CD4-positive, alpha-beta T cell treated with Interleukin-4 for 4 hours (primary cell): ENCODE measurements around the gene PLEKHM3.

Experiments used
- DNase-seq: peaks from one replicate; pipeline ENCODE4 v3.0.0-alpha.2; 2020

Gene PLEKHM3

DNA sequence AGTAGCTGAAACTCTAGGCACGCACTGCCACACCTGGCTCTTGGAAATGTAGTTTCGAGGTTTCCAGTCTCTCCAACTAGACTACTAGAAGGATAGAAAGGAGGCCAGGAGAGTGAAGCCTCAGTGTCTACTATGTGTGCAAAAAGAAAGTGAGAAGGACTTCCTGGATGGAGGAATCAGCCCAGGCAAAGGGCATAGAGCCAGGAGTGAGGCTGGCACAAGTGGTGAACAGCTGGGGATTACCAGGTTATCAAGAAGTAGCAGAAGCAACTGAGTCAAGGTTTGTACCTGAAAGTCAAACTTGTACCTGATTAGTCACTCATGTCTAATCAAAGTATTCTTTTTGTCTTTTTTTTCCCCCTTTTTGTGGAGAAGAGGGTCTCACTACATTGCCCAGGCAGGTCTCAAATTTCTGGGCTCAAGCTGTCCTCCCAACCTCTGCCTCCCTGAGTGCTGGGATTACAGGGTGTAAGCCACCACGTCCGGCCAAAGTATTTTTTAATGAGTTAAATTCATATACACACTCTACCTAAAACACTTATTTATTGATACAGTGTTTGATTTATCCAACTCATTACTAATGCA is 246.9 kb downstream of the PLEKHM3 start:
- no peak for DNase-seq

DNA sequence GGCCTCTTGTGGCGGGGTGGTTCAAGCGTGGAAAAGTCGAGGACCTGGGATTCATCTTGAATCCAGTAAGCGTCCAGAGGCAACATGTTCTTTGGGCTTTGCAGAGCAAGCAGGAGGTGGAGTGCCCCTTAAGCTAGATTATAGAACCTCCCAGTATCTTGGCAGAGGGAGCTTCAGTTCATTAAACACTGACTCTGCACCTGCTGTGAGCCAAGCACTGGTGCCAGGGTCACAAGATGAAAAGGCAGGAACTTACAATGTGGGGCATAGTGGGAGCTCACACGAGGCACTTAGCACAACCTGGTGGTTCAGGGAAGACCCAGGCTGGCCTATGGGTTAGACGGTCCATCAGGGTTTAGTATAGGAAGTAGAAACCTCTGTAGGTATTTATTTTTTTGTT is 248.2 kb downstream of the PLEKHM3 start:
- no peak for DNase-seq

GRCh38 chr2:207775473-207775872 is 249.9 kb downstream of the PLEKHM3 start:
- no peak for DNase-seq

- DNase-seq, result no peak
Measured at GRCh38 chr2:207772844-207773205, 252.5 kb downstream of the PLEKHM3 start.

DNA sequence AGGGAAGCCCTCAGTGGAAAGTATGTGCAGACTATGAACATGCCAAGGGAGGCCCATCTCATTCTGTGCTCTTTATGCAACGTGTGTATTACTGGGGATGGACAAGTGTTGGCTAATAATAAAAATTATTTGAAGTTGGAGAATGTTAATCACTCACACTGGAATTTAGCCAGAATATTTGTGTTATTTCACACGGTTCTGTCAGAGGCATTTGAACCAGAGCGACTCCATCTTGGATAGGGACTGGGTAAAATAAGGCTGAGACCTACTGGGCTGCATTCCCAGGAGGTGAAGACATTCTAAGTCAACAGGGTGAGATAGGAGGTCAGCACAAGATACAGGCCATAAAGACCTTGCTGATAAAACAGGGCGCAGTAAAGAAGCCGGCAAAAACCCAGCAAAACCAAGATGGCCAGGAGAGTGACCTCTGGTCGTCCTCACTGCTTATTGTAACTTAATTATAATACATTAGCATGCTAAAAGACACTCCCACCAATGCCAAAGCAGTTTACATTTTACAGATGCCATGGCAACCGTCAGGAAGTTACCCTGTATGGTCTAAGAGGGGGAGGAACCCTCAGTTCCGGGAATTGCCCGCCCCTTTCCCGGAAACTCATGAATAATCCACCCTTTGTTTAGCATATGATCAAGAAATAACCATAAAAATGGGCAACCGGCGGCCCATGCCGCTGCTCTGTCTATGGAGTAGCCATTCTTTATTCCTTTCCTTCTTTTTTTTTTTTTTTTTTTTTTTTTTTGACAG is 253.1 kb downstream of the PLEKHM3 start:
- no peak for DNase-seq

DNA sequence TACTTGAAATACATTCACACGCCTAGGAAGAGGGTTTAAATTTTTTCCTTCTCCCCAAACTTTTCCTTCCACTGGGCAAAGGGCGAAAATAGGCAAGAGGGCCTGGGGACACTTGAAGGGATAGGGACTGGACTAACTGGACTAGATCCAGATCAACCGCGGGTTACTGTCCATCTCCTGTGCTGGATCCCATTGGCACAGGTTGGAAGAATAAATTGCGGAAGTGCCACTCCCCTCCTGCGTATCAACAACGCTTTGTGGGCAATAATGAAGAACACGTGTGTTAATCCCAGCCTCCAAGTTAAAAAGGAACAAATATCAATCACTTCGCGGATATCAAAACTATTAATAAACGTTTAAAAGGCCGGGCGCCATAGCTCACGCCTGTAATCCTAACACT is 253.9 kb downstream of the PLEKHM3 start:
- no peak for DNase-seq
